ENCODE measurements around the gene SORCS2. TPM values are rescaled to one million over a fixed set of nuclear protein-coding genes. Genes with fewer than 3 reads are reported as not detected.

SORCS2 gene
- total and polyA plus RNA-seq, 2 donors = 2.2 to 2.7 TPM

GRCh38 chr4:7581477-7581876 lies 389.1 kb downstream of the SORCS2 start:
- H3K27ac ChIP-seq (ENCODE audit: low read depth in 1 of 2, low read length in 1 of 2) = no peak overlapping the region
- DNase-seq (ENCODE audit: low read depth in 6 of 9, low spot score in 9 of 9) = peak in 5 of 9 donors; percentile 2 to 26 (median 13)
- H3K9me3 ChIP-seq (ENCODE audit: control insufficient read depth in 2 of 2, insufficient read depth in 1 of 2, low read length in 1 of 2) = peaks cover 0 to 12% of the 10 kb centered on the region in 2 donors
- no peaks in the 10 kb centered on the region for H3K27me3 ChIP-seq (ENCODE audit: control insufficient read depth in 2 of 2, insufficient read depth in 1 of 2, low read length in 1 of 2)
- no peaks in the 10 kb centered on the region for H3K36me3 ChIP-seq (ENCODE audit: control insufficient read depth in 2 of 2, insufficient read depth in 2 of 2, low read length in 1 of 2)
- 39% methylated on average over 8 of the region's 8 CpGs for WGBS
- no peaks in the 10 kb centered on the region for H3K4me1 ChIP-seq (ENCODE audit: control insufficient read depth in 2 of 2, insufficient read depth in 2 of 2, low read length in 2 of 2)
- no peak overlapping the region for H3K4me3 ChIP-seq (ENCODE audit: low read length in 2 of 2)

GRCh38 chr4:7582313-7583097 lies 390.2 kb downstream of the SORCS2 start:
- H3K36me3 ChIP-seq (ENCODE audit: control insufficient read depth in 2 of 2, insufficient read depth in 2 of 2, low read length in 1 of 2) = no peaks in the 10 kb centered on the region
- H3K9me3 ChIP-seq (ENCODE audit: control insufficient read depth in 2 of 2, insufficient read depth in 1 of 2, low read length in 1 of 2) = peaks cover 0 to 6% of the 10 kb centered on the region in 2 donors
- no peak overlapping the region for H3K27ac ChIP-seq (ENCODE audit: low read depth in 1 of 2, low read length in 1 of 2)
- no peak for DNase-seq (ENCODE audit: low read depth in 6 of 9, low spot score in 9 of 9)
- no peaks in the 10 kb centered on the region for H3K4me1 ChIP-seq (ENCODE audit: control insufficient read depth in 2 of 2, insufficient read depth in 2 of 2, low read length in 2 of 2)
- 95% methylated on average over 16 of the region's 16 CpGs for WGBS
- no peaks in the 10 kb centered on the region for H3K27me3 ChIP-seq (ENCODE audit: control insufficient read depth in 2 of 2, insufficient read depth in 1 of 2, low read length in 1 of 2)
- H3K4me3 ChIP-seq (ENCODE audit: low read length in 2 of 2) = no peak overlapping the region

GRCh38 chr4:7584098-7584497 lies 391.8 kb downstream of the SORCS2 start:
- no peak for DNase-seq (ENCODE audit: low read depth in 6 of 9, low spot score in 9 of 9)
- Histone ChIP-seq H3K4me1 (ENCODE audit: control insufficient read depth in 2 of 2, insufficient read depth in 2 of 2, low read length in 2 of 2) (no peaks in the 10 kb centered on the region), H3K27me3 (ENCODE audit: control insufficient read depth in 2 of 2, insufficient read depth in 1 of 2, low read length in 1 of 2) (no peaks in the 10 kb centered on the region), H3K4me3 (ENCODE audit: low read length in 2 of 2) (no peak overlapping the region), H3K27ac (ENCODE audit: low read depth in 1 of 2, low read length in 1 of 2) (no peak overlapping the region), H3K36me3 (ENCODE audit: control insufficient read depth in 2 of 2, insufficient read depth in 2 of 2, low read length in 1 of 2) (no peaks in the 10 kb centered on the region), H3K9me3 (ENCODE audit: control insufficient read depth in 2 of 2, insufficient read depth in 1 of 2, low read length in 1 of 2) (no peaks in the 10 kb centered on the region)
- 97% methylated on average over 1 of the region's 1 CpG for WGBS

GRCh38 chr4:7584606-7585159 lies 392.3 kb downstream of the SORCS2 start:
- Histone ChIP-seq H3K4me1 (ENCODE audit: control insufficient read depth in 2 of 2, insufficient read depth in 2 of 2, low read length in 2 of 2) (no peaks in the 10 kb centered on the region), H3K27me3 (ENCODE audit: control insufficient read depth in 2 of 2, insufficient read depth in 1 of 2, low read length in 1 of 2) (no peaks in the 10 kb centered on the region), H3K27ac (ENCODE audit: low read depth in 1 of 2, low read length in 1 of 2) (no peak overlapping the region), H3K9me3 (ENCODE audit: control insufficient read depth in 2 of 2, insufficient read depth in 1 of 2, low read length in 1 of 2) (no peaks in the 10 kb centered on the region), H3K36me3 (ENCODE audit: control insufficient read depth in 2 of 2, insufficient read depth in 2 of 2, low read length in 1 of 2) (no peaks in the 10 kb centered on the region), H3K4me3 (ENCODE audit: low read length in 2 of 2) (no peak overlapping the region)
- 87% methylated on average over 9 of the region's 9 CpGs for whole genome bisulfite sequencing
- no peak for DNase-seq (ENCODE audit: low read depth in 6 of 9, low spot score in 9 of 9)

- no peak for DNase-seq (ENCODE audit: low read depth in 6 of 9, low spot score in 9 of 9)
- WGBS = 92% methylated on average over 3 of the region's 3 CpGs
- Histone ChIP-seq H3K9me3 (ENCODE audit: control insufficient read depth in 2 of 2, insufficient read depth in 1 of 2, low read length in 1 of 2) (no peaks in the 10 kb centered on the region), H3K4me3 (ENCODE audit: low read length in 2 of 2) (no peak overlapping the region), H3K27me3 (ENCODE audit: control insufficient read depth in 2 of 2, insufficient read depth in 1 of 2, low read length in 1 of 2) (no peaks in the 10 kb centered on the region), H3K27ac (ENCODE audit: low read depth in 1 of 2, low read length in 1 of 2) (no peak overlapping the region), H3K36me3 (ENCODE audit: control insufficient read depth in 2 of 2, insufficient read depth in 2 of 2, low read length in 1 of 2) (no peaks in the 10 kb centered on the region), H3K4me1 (ENCODE audit: control insufficient read depth in 2 of 2, insufficient read depth in 2 of 2, low read length in 2 of 2) (no peaks in the 10 kb centered on the region)
These were observed 393.4 kb downstream of the SORCS2 start for GRCh38 chr4:7585768-7586167.

- Histone ChIP-seq H3K27ac (ENCODE audit: low read depth in 1 of 2, low read length in 1 of 2) (no peak overlapping the region), H3K36me3 (ENCODE audit: control insufficient read depth in 2 of 2, insufficient read depth in 2 of 2, low read length in 1 of 2) (no peaks in the 10 kb centered on the region), H3K9me3 (ENCODE audit: control insufficient read depth in 2 of 2, insufficient read depth in 1 of 2, low read length in 1 of 2) (no peaks in the 10 kb centered on the region), H3K27me3 (ENCODE audit: control insufficient read depth in 2 of 2, insufficient read depth in 1 of 2, low read length in 1 of 2) (no peaks in the 10 kb centered on the region), H3K4me3 (ENCODE audit: low read length in 2 of 2) (no peak overlapping the region), H3K4me1 (ENCODE audit: control insufficient read depth in 2 of 2, insufficient read depth in 2 of 2, low read length in 2 of 2) (no peaks in the 10 kb centered on the region)
- WGBS = 70% methylated on average over 23 of the region's 23 CpGs
- no peak for DNase-seq (ENCODE audit: low read depth in 6 of 9, low spot score in 9 of 9)
These were observed 395.4 kb downstream of the SORCS2 start for GRCh38 chr4:7587433-7588405.

GRCh38 chr4:7590189-7590588 lies 397.9 kb downstream of the SORCS2 start:
- no peak for DNase-seq (ENCODE audit: low read depth in 6 of 9, low spot score in 9 of 9)
- WGBS = 72% methylated on average over 7 of the region's 7 CpGs
- Histone ChIP-seq H3K9me3 (ENCODE audit: control insufficient read depth in 2 of 2, insufficient read depth in 1 of 2, low read length in 1 of 2) (no peaks in the 10 kb centered on the region), H3K36me3 (ENCODE audit: control insufficient read depth in 2 of 2, insufficient read depth in 2 of 2, low read length in 1 of 2) (no peaks in the 10 kb centered on the region), H3K27ac (ENCODE audit: low read depth in 1 of 2, low read length in 1 of 2) (no peak overlapping the region), H3K27me3 (ENCODE audit: control insufficient read depth in 2 of 2, insufficient read depth in 1 of 2, low read length in 1 of 2) (no peaks in the 10 kb centered on the region), H3K4me1 (ENCODE audit: control insufficient read depth in 2 of 2, insufficient read depth in 2 of 2, low read length in 2 of 2) (no peaks in the 10 kb centered on the region), H3K4me3 (ENCODE audit: low read length in 2 of 2) (no peak overlapping the region)

GRCh38 chr4:7590899-7591298 lies 398.6 kb downstream of the SORCS2 start:
- 92% methylated on average over 8 of the region's 8 CpGs for WGBS
- Histone ChIP-seq H3K9me3 (ENCODE audit: control insufficient read depth in 2 of 2, insufficient read depth in 1 of 2, low read length in 1 of 2) (no peaks in the 10 kb centered on the region), H3K27ac (ENCODE audit: low read depth in 1 of 2, low read length in 1 of 2) (no peak overlapping the region), H3K27me3 (ENCODE audit: control insufficient read depth in 2 of 2, insufficient read depth in 1 of 2, low read length in 1 of 2) (no peaks in the 10 kb centered on the region), H3K4me1 (ENCODE audit: control insufficient read depth in 2 of 2, insufficient read depth in 2 of 2, low read length in 2 of 2) (no peaks in the 10 kb centered on the region), H3K4me3 (ENCODE audit: low read length in 2 of 2) (no peak overlapping the region), H3K36me3 (ENCODE audit: control insufficient read depth in 2 of 2, insufficient read depth in 2 of 2, low read length in 1 of 2) (no peaks in the 10 kb centered on the region)
- DNase-seq (ENCODE audit: low read depth in 6 of 9, low spot score in 9 of 9) = no peak

Measured in thymus (tissue), 11 donors.